Measurements from ENCODE around the gene DAND5. TPM values are rescaled to one million over a fixed set of nuclear protein-coding genes. Genes with fewer than 3 reads are reported as not detected.

Gene DAND5
- total and polyA plus RNA-seq, 9 of the 15 experiments (the other 6 are each of a cell fraction or from before 2014, with no cell fraction given) = 0.22 to 0.83 (median 0.60) TPM

DNA sequence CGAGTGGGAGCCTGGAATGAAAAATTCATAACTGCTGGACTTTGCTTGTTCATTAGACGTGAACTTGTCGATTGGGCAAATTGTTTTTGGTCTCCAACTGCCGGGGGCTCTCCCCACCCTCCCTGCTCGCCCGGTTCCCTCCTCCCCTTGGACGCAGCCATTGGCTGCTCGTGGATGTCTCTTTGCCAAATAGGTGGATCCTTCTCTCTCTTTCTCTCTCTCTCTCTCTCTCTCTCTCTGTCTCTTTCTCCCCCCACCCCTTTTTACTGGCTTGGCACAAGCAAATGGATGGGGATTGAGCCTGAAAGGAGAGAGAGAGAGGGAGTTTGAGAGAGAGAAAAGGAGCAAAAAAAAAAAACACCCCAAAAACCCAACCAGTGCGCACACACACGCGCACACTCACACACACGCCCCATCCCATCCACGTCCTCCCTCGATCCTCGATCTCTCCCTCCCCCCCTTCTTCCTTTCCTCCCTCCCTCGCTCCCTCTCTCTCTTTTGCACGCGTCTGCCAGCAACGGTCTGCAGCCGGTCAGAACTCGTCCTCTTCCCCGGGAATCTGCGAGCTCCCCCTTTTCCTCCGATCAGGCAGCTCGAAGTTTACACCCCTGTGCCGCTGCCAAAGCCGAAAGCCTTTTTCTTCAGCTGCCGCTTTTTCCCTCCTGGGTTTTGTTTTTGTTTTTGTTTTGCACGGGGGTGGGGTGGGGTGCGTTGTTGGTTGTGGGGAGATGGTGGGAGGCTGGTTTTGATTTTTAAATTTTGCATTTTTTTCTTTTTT is 53.7 kb downstream of the DAND5 start (continued):
- TF ChIP-seq, protein P1, sequence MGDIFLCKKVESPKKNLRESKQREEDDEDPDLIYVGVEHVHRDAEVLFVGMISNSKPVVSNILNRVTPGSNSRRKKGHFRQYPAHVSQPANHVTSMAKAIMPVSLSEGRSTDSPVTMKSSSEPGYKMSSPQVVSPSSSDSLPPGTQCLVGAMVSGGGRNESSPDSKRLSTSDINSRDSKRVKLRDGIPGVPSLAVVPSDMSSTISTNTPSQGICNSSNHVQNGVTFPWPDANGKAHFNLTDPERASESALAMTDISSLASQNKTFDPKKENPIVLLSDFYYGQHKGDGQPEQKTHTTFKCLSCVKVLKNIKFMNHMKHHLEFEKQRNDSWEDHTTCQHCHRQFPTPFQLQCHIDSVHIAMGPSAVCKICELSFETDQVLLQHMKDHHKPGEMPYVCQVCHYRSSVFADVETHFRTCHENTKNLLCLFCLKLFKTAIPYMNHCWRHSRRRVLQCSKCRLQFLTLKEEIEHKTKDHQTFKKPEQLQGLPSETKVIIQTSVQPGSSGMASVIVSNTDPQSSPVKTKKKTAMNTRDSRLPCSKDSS (IDR thresholded peaks at IDR 0.05; ENCODE audit: low read depth, partially characterized antibody) = no peak
- TF ChIP-seq ZNF431 (CRISPR knock-in tag; IDR thresholded peaks at IDR 0.05) (no peak), ZKSCAN3 (CRISPR knock-in tag; IDR thresholded peaks at IDR 0.05) (no peak), GMEB1 (CRISPR knock-in tag; IDR thresholded peaks at IDR 0.05) (no peak), ETV6 (IDR thresholded peaks at IDR 0.05; ENCODE audit: borderline replicate concordance in 1 of 2, low read depth in 2 of 2, low read length in 1 of 2) (no peak), ETV6 (CRISPR knock-in tag; IDR thresholded peaks at IDR 0.05; ENCODE audit: borderline replicate concordance) (no peak), RFX5 (IDR thresholded peaks at IDR 0.05; ENCODE audit: low read depth, low read length) (no peak), NCOA4 (IDR thresholded peaks at IDR 0.05; ENCODE audit: partially characterized antibody) (no peak), ZNF445 (CRISPR knock-in tag; IDR thresholded peaks at IDR 0.05; ENCODE audit: low read depth) (no peak), ZNF384 (IDR thresholded peaks at IDR 0.05; ENCODE audit: low read depth, low read length) (no peak; the same call in 1 of the 2 replicates), YY1 (IDR thresholded peaks at IDR 0.05; ENCODE audit: borderline replicate concordance in 1 of 3, control insufficient read depth in 1 of 3, extremely low read depth in 1 of 3, insufficient read depth in 3 of 3, insufficient read length in 1 of 3, insufficient replicate concordance in 2 of 3, low read depth in 1 of 3, low read length in 2 of 3) (peak in 1 of 3 experiments; percentile 45), CBX3 (IDR thresholded peaks at IDR 0.05; ENCODE audit: borderline replicate concordance in 1 of 2, low read length in 2 of 2) (no peak), ZBTB17 (CRISPR knock-in tag; IDR thresholded peaks at IDR 0.05) (no peak), KLF1 (tag; IDR thresholded peaks at IDR 0.05) (no peak), ZNF134 (CRISPR knock-in tag; conservative IDR thresholded peaks at IDR 0.05) (no peak), MECOM (CRISPR knock-in tag; IDR thresholded peaks at IDR 0.05) (no peak), SLC30A9 (CRISPR knock-in tag; IDR thresholded peaks at IDR 0.05) (no peak), TSC22D4 (tag; IDR thresholded peaks at IDR 0.05) (no peak), ZNF316 (IDR thresholded peaks at IDR 0.05) (no peak), SIRT6 (IDR thresholded peaks at IDR 0.05; ENCODE audit: low read depth, low read length) (no peak), MXD1 (CRISPR knock-in tag; IDR thresholded peaks at IDR 0.05; ENCODE audit: borderline replicate concordance, poor library complexity, severe bottlenecking) (no peak), SPI1 (IDR thresholded peaks at IDR 0.05; ENCODE audit: borderline replicate concordance, low read depth, low read length) (no peak), ZNF830 (CRISPR knock-in tag; IDR thresholded peaks at IDR 0.05) (no peak)
- TF ChIP-seq, protein P2, sequence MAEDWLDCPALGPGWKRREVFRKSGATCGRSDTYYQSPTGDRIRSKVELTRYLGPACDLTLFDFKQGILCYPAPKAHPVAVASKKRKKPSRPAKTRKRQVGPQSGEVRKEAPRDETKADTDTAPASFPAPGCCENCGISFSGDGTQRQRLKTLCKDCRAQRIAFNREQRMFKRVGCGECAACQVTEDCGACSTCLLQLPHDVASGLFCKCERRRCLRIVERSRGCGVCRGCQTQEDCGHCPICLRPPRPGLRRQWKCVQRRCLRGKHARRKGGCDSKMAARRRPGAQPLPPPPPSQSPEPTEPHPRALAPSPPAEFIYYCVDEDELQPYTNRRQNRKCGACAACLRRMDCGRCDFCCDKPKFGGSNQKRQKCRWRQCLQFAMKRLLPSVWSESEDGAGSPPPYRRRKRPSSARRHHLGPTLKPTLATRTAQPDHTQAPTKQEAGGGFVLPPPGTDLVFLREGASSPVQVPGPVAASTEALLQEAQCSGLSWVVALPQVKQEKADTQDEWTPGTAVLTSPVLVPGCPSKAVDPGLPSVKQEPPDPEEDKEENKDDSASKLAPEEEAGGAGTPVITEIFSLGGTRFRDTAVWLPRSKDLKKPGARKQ (CRISPR knock-in tag; IDR thresholded peaks at IDR 0.05) = no peak

All from K562 (cell line).